ENCODE results near the gene GLG1. TPM values are rescaled to one million over a fixed set of nuclear protein-coding genes. Genes with fewer than 3 reads are reported as not detected.

GLG1 gene
- polyA plus RNA-seq, 5 donors: 114 to 143 (median 128) TPM

- no peak for DNase-seq
Observed at GRCh38 chr16:74617206-74617788, 10.4 kb upstream of the GLG1 start.

- no peak for DNase-seq
Observed at GRCh38 chr16:74611721-74612120, 4.8 kb upstream of the GLG1 start.

GRCh38 chr16:74608944-74609343 lies 2.0 kb upstream of the GLG1 start:
- no peak for DNase-seq

- DNase-seq: no peak
Observed at GRCh38 chr16:74608381-74608780, 1.5 kb upstream of the GLG1 start.

- DNase-seq: no peak
Observed at GRCh38 chr16:74607962-74608356, 1.0 kb upstream of the GLG1 start.

- no peak for DNase-seq
Observed at GRCh38 chr16:74607310-74607961, 522 bp upstream of the GLG1 start.

- DNase-seq: peak in 1 of 2 donors; percentile 7
Observed at GRCh38 chr16:74605746-74606520, 981 bp downstream of the GLG1 start.

- no peak for DNase-seq
Observed at GRCh38 chr16:74605332-74605731, 1.6 kb downstream of the GLG1 start.

- DNase-seq: no peak
Observed at GRCh38 chr16:74603848-74604247, 3.1 kb downstream of the GLG1 start.

- DNase-seq: no peak
Observed at GRCh38 chr16:74601126-74601871, 5.6 kb downstream of the GLG1 start.

GRCh38 chr16:74596586-74596985 lies 10.3 kb downstream of the GLG1 start:
- DNase-seq: no peak

- DNase-seq: no peak
Observed at GRCh38 chr16:74592847-74593246, 14.1 kb downstream of the GLG1 start.

GRCh38 chr16:74591876-74592650 lies 14.9 kb downstream of the GLG1 start:
- no peak for DNase-seq

- DNase-seq: no peak
Observed at GRCh38 chr16:74586948-74587347, 20.0 kb downstream of the GLG1 start.

GRCh38 chr16:74585846-74586443 lies 21.0 kb downstream of the GLG1 start:
- DNase-seq: no peak

- no peak for DNase-seq
Observed at GRCh38 chr16:74583926-74584666, 22.8 kb downstream of the GLG1 start.

GRCh38 chr16:74582970-74583369 lies 23.9 kb downstream of the GLG1 start:
- DNase-seq: no peak

GRCh38 chr16:74580833-74581232 lies 26.1 kb downstream of the GLG1 start:
- DNase-seq: no peak

- DNase-seq: no peak
Observed at GRCh38 chr16:74578838-74579237, 28.1 kb downstream of the GLG1 start.

GRCh38 chr16:74578433-74578832 lies 28.5 kb downstream of the GLG1 start:
- no peak for DNase-seq
